D721Med (cell line): ENCODE data around the gene IFIT3.

Experiments
- DNase-seq: peaks from one replicate; pipeline ENCODE4 v3.0.0; 2011; ENCODE audit warnings: low spot score; ENCODE audit not compliant: insufficient read length
- FAIRE-seq: peaks from 2 replicates; lab custom pipeline; 2011; peaks lifted over from hg19 to GRCh38; lab: Jason Lieb, UNC
- CTCF ChIP-seq: IDR thresholded peaks from 2 replicates; pipeline ENCODE4 v1.5.1; 2012; ENCODE audit warnings: mild to moderate bottlenecking, control low read depth; ENCODE audit not compliant: insufficient read depth; ENCODE audit errors: missing control alignments

The IFIT3 gene

GRCh38 chr10:89363729-89364442 lies 36.1 kb downstream of the IFIT3 start:
- FAIRE-seq (no peak), DNase-seq (no peak)
- no peak for TF ChIP-seq CTCF

- FAIRE-seq: no peak
- no peak for DNase-seq
- TF ChIP-seq CTCF: no peak
These were observed 36.7 kb downstream of the IFIT3 start for GRCh38 chr10:89364531-89364930.

GRCh38 chr10:89367529-89367928 lies 39.7 kb downstream of the IFIT3 start:
- FAIRE-seq: no peak

GRCh38 chr10:89368129-89368528 lies 40.3 kb downstream of the IFIT3 start:
- TF ChIP-seq CTCF: no peak
- FAIRE-seq (no peak), DNase-seq (no peak)

More at GRCh38 chr10:89367529-89367928, 39.7 kb downstream of the IFIT3 start:
- no peak for TF ChIP-seq CTCF
- no peak for DNase-seq

- FAIRE-seq (no peak), DNase-seq (no peak)
- TF ChIP-seq CTCF: peak; percentile 27
These were observed 41.6 kb downstream of the IFIT3 start for GRCh38 chr10:89369156-89370105.

- DNase-seq (no peak), FAIRE-seq (no peak)
- TF ChIP-seq CTCF: no peak
These were observed 43.3 kb downstream of the IFIT3 start for GRCh38 chr10:89371079-89371478.
